Thyroid gland (tissue), 4 donors: Measurements from ENCODE around the gene PAX5. TPM values are rescaled to one million over a fixed set of nuclear protein-coding genes. Genes with fewer than 3 reads are reported as not detected.

Experiments used
- DNase-seq, 2 donors: peaks; one replicate each; pipeline ENCODE4 v3.0.0-alpha.2; 2019
- H3K27ac ChIP-seq, 3 donors: fragments of 200-600 bp; sonication (generic); 1 replicate in 2 of 3; 2 replicates in 1 of 3; pipeline ENCODE4 v1.5.1; 2016 to 2019; ENCODE audit warnings: mild to moderate bottlenecking in 1 of 3, moderate library complexity in 1 of 3
- H3K27me3 ChIP-seq: fragments of 200-600 bp; sonication (generic); one replicate; pipeline ENCODE4 v1.5.1; 2019
- H3K36me3 ChIP-seq, 2 donors: fragments of 200-600 bp; sonication (generic); one replicate each; pipeline ENCODE4 v1.5.1; 2016 to 2019
- H3K4me1 ChIP-seq, 2 donors: fragments of 200-600 bp; sonication (generic); one replicate each; pipeline ENCODE4 v1.5.1; 2017 to 2019
- H3K4me3 ChIP-seq, 3 donors: fragments of 200-600 bp; sonication (generic); replicated peaks in 1 of 3; 1 replicate in 2 of 3; 2 replicates in 1 of 3; pipeline ENCODE4 v1.5.1; 2016; ENCODE audit warnings: mild to moderate bottlenecking in 1 of 3
- H3K9me3 ChIP-seq: fragments of 200-600 bp; sonication (generic); one replicate; pipeline ENCODE4 v1.5.1; 2017
- CTCF ChIP-seq, 6 experiments: fragments of 200-600 bp in 3 of 6; fragments of 450-650 bp in 3 of 6; sonication (generic) in 3 of 6; IDR thresholded peaks; one replicate each; pipeline ENCODE4 v1.5.1; 2016 to 2019; ENCODE audit warnings: antibody characterized with exemption in 6 of 6, mild to moderate bottlenecking in 2 of 6, inconsistent platforms in 1 of 6, moderate library complexity in 1 of 6
- POLR2A ChIP-seq, 2 donors: fragments of 450-650 bp; IDR thresholded peaks; one replicate each; pipeline ENCODE4 v1.6.1; 2017; ENCODE audit warnings: antibody characterized with exemption in 2 of 2, mild to moderate bottlenecking in 2 of 2, moderate library complexity in 1 of 2
- WGBS, 2 donors: methylation state at CpG; one replicate each; pipeline ENCODE4 v1.1.5; 2017; 5-methylcytosine and 5-hydroxymethylcytosine counted together
- intact Hi-C: fragments of 100-400 bp; cut with DNase I; formaldehyde crosslinking; loops from one replicate; pipeline ENCODE4 v1.15.1; 2023
- total RNA-seq, 4 donors: library from RNA; depleted of rRNA; stranded (reverse); fragments of >200 nt; gene quantifications; one replicate each; pipeline ENCODE4 v1.2.3, GENCODE V29; 2016

PAX5 gene
- total RNA-seq, 4 donors from 2014 or later = 0.68 TPM; not detected in 3

GRCh38 chr9:36844961-36845360, 189.1 kb downstream of the PAX5 start:
- no peak for TF ChIP-seq CTCF (IDR thresholded peaks at IDR 0.05)
- TF ChIP-seq POLR2A (IDR thresholded peaks at IDR 0.05) = no peak
- H3K27me3 ChIP-seq = no peaks in the 10 kb centered on the region
- WGBS, 2 donors = 62 to 85% methylated on average over 1 of the region's 1 CpG
- no peaks in the 10 kb centered on the region for H3K36me3 ChIP-seq
- H3K4me3 ChIP-seq = no peak overlapping the region
- H3K9me3 ChIP-seq = no peaks in the 10 kb centered on the region
- no peak overlapping the region for H3K27ac ChIP-seq
- H3K4me1 ChIP-seq = no peaks in the 10 kb centered on the region
- DNase-seq = no peak
- intact Hi-C loops = no loop called here

DNA sequence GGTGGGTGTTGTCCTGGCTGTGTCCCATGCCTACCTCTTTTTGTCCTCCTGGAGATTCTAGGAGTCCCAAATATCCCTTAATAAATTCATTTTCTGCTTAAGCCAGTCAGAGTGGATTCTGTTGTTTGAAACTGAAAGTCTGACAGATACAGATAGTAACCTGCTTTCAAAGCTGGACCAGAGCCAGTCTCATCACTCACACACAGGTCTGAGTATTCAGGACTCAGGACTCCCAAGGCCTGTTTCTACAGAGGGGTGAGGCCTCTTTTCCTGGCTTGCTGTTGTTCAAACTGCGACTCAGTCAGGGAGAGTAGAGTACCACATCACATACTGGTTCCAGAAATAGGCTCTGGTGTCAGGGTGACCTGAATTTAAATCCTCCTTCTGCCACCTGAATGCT, 190.1 kb downstream of the PAX5 start:
- Histone ChIP-seq H3K4me3 (no peak overlapping the region), H3K9me3 (no peaks in the 10 kb centered on the region), H3K27me3 (no peaks in the 10 kb centered on the region), H3K27ac (no peak overlapping the region), H3K36me3 (no peaks in the 10 kb centered on the region), H3K4me1 (no peaks in the 10 kb centered on the region)
- 91 to 100% methylated on average over 1 of the region's 1 CpG for WGBS, 2 donors
- intact Hi-C loops = no loop called here
- no peak for DNase-seq
- TF ChIP-seq CTCF (IDR thresholded peaks at IDR 0.05) (no peak), POLR2A (IDR thresholded peaks at IDR 0.05) (no peak)

DNA sequence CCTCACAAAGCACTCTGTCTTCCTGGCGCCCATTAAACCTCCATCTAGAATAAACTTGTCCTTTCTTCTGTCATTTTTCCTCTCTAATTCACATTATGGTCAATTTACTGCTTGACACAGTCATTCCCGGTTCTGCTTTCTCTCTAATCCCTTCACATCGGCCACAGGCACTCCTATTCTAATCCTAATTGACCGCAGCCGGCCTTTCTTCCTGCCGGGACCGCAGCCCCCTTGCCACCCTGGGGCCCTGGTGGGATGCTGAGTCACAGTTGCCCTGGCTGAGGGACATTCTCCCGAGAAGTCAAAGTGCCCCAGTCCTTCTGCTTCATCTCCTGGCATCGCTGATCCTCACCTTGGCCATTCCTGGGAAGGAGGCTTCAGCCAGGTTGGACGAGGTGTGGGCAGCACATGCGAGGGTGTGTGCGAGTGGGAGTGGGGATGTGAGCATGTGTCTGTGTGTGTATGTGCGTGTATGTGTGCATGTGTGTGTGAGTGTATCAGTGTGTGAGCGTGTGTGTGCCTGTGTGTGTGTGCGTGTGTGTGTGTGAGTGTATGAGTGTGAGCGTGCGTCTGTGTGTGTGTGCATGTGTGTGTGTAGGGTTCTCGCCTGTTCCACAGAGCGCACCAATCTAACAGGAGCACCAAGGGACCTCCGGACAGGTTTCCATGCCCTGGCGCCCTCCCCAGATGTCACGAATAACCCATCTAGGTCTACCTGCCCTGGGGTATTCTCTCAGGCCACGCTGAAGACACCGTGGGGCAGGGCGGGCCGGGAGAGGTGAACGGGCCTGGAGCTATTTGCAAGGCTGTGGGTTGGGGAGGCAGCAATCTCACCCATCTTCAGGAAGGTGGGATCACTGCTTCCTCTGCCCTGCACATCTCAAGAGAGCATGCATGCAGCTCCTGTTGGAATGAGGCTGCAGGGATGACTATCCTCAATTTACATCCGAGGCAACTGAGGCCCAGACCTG, 191.2 kb downstream of the PAX5 start:
- no peaks in the 10 kb centered on the region for H3K9me3 ChIP-seq
- no peaks in the 10 kb centered on the region for H3K36me3 ChIP-seq
- no peak overlapping the region for H3K27ac ChIP-seq
- 73 to 77% methylated on average over 28 of the region's 28 CpGs for WGBS, 2 donors
- no peak overlapping the region for H3K4me3 ChIP-seq
- DNase-seq = no peak
- no peaks in the 10 kb centered on the region for H3K27me3 ChIP-seq
- intact Hi-C loops = no loop called here
- TF ChIP-seq POLR2A (IDR thresholded peaks at IDR 0.05) (no peak), CTCF (IDR thresholded peaks at IDR 0.05) (no peak)
- no peaks in the 10 kb centered on the region for H3K4me1 ChIP-seq

- H3K9me3 ChIP-seq = no peaks in the 10 kb centered on the region
- no peak overlapping the region for H3K27ac ChIP-seq
- WGBS, 2 donors = 92% methylated on average over 2 of the region's 2 CpGs
- no peak overlapping the region for H3K4me3 ChIP-seq
- TF ChIP-seq CTCF (IDR thresholded peaks at IDR 0.05) (no peak), POLR2A (IDR thresholded peaks at IDR 0.05) (no peak)
- no peaks in the 10 kb centered on the region for H3K36me3 ChIP-seq
- no peaks in the 10 kb centered on the region for H3K4me1 ChIP-seq
- intact Hi-C loops = no loop called here
- DNase-seq = no peak
- no peaks in the 10 kb centered on the region for H3K27me3 ChIP-seq
Measured at GRCh38 chr9:36840898-36841536, 193.1 kb downstream of the PAX5 start.
